ENCODE measurements around the gene ERAP2.

GRCh38 chr5:96936431-96937320, 60.4 kb downstream of the ERAP2 start:
- TF ChIP-seq EZH2 (IDR thresholded peaks at IDR 0.05; ENCODE audit: borderline replicate concordance, low read length), result no peak
- TF ChIP-seq, protein P1, sequence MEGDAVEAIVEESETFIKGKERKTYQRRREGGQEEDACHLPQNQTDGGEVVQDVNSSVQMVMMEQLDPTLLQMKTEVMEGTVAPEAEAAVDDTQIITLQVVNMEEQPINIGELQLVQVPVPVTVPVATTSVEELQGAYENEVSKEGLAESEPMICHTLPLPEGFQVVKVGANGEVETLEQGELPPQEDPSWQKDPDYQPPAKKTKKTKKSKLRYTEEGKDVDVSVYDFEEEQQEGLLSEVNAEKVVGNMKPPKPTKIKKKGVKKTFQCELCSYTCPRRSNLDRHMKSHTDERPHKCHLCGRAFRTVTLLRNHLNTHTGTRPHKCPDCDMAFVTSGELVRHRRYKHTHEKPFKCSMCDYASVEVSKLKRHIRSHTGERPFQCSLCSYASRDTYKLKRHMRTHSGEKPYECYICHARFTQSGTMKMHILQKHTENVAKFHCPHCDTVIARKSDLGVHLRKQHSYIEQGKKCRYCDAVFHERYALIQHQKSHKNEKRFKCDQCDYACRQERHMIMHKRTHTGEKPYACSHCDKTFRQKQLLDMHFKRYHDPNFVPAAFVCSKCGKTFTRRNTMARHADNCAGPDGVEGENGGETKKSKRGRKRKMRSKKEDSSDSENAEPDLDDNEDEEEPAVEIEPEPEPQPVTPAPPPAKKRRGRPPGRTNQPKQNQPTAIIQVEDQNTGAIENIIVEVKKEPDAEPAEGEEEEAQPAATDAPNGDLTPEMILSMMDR (conservative IDR thresholded peaks at IDR 0.05 in 1 of 2, IDR thresholded peaks at IDR 0.05 in 1 of 2; ENCODE audit: extremely low read depth in 1 of 2, insufficient read depth in 1 of 2, low read depth in 1 of 2, low read length in 2 of 2), result peak in 1 of 2 donors; percentile 20

All from mammary epithelial cell (primary cell).